Upper lobe of left lung (tissue), 6 donors: ENCODE results near the gene PGRMC2. TPM values are rescaled to one million over a fixed set of nuclear protein-coding genes. Genes with fewer than 3 reads are reported as not detected.

Experiments used
- ATAC-seq, 2 donors: fragments of 200-7000 bp; cut with Tn5 transposase; one replicate each; pipeline ENCODE4 v1.9.1; 2022; ENCODE audit warnings: mild to moderate bottlenecking in 2 of 2, moderate library complexity in 2 of 2; ENCODE audit not compliant: low FRiP score in 2 of 2
- DNase-seq, 2 donors: peaks; one replicate each; pipeline ENCODE4 v3.0.0-alpha.2; 2019 to 2020
- H3K27ac ChIP-seq, 4 donors: fragments of 200-600 bp; sonication (generic); one replicate each; pipeline ENCODE4 v1.5.1; 2016 to 2019
- H3K27me3 ChIP-seq, 4 donors: fragments of 200-600 bp; sonication (generic); one replicate each; pipeline ENCODE4 v1.5.1; 2017 to 2019
- H3K36me3 ChIP-seq, 4 donors: fragments of 200-600 bp; sonication (generic); one replicate each; pipeline ENCODE4 v1.5.1; 2016 to 2019
- H3K4me1 ChIP-seq, 4 donors: fragments of 200-600 bp; sonication (generic); one replicate each; pipeline ENCODE4 v1.5.1; 2018 to 2019
- H3K4me3 ChIP-seq, 4 donors: fragments of 200-600 bp; sonication (generic); one replicate each; pipeline ENCODE4 v1.5.1; 2017 to 2019; ENCODE audit warnings: mild to moderate bottlenecking in 2 of 4, moderate library complexity in 1 of 4
- H3K9me3 ChIP-seq, 4 donors: fragments of 200-600 bp; sonication (generic); one replicate each; pipeline ENCODE4 v1.5.1; 2018 to 2019
- EP300 ChIP-seq, 4 donors: sonication (generic); formaldehyde crosslinking; IDR thresholded peaks; one replicate each; pipeline ENCODE4 v1.5.1; 2017; ENCODE audit warnings: antibody characterized with exemption in 4 of 4, control low read depth in 2 of 4
- POLR2A ChIP-seq, 4 donors: fragments of 450-650 bp; IDR thresholded peaks; one replicate each; pipeline ENCODE4 v1.5.1; 2016 to 2017; ENCODE audit warnings: antibody characterized with exemption in 4 of 4, mild to moderate bottlenecking in 2 of 4
- POLR2AphosphoS5 ChIP-seq, 2 donors: sonication (generic); formaldehyde crosslinking; IDR thresholded peaks; one replicate each; pipeline ENCODE4 v1.5.1; 2017; ENCODE audit warnings: antibody characterized with exemption in 2 of 2
- WGBS, 2 donors: methylation state at CpG; one replicate each; pipeline ENCODE4 v1.1.5; 2017 to 2018; 5-methylcytosine and 5-hydroxymethylcytosine counted together
- total RNA-seq, 6 donors: library from RNA; depleted of rRNA in 4 of 6; stranded (reverse); fragments of >200 nt in 4 of 6; gene quantifications; one replicate each; pipeline versions ENCODE4 v1.1.0 to v1.2.1, GENCODE V29; 2016 to 2021
- TF ChIP-seq, protein P1 (sequence below), 6 experiments: fragments of 450-650 bp in 4 of 6; fragments of 200-600 bp in 2 of 6; sonication (generic) in 2 of 6; IDR thresholded peaks; one replicate each; pipeline ENCODE4 v1.5.1; 2016 to 2019; ENCODE audit warnings: antibody characterized with exemption in 6 of 6
- donor health status: DM: no; HTN: no; CAD: no; lungs with moderate emphysema.
- donor health status: DM: no; HTN: yes; CAD: no; lungs with severe emphysema.

PGRMC2 gene
- total RNA-seq, 6 donors from 2014 or later = 6.3 to 56.0 (median 36.5) TPM

DNA sequence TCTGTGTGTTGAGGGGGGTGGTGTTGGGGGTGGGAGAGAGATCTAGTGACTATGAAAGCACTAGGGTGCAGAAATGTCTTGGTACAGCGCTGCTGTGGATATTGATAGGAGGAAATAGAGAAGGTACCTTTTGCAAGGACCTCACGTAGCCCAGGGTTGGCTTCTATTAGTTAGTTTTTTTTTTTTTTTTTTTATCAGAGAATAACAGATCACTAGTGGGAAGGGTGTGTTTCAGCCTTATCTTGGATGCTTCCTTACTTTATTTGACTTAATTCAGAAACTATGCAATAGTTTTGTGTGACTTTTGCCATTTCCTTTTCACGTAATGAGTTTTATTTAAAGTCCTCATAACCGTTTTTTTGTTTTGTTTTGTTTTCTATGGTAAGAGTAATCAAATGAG lies 16.4 kb upstream of the PGRMC2 start:
- ATAC-seq (peak in 1 of 2 donors; percentile 26), DNase-seq (no peak)
- Histone ChIP-seq H3K27me3 (no peaks in the 10 kb centered on the region), H3K36me3 (no peaks in the 10 kb centered on the region), H3K4me3 (no peak overlapping the region), H3K4me1 (no peaks in the 10 kb centered on the region), H3K27ac (no peak overlapping the region), H3K9me3 (no peaks in the 10 kb centered on the region)
- TF ChIP-seq POLR2AphosphoS5 (IDR thresholded peaks at IDR 0.05) = no peak
- TF ChIP-seq, protein P1, sequence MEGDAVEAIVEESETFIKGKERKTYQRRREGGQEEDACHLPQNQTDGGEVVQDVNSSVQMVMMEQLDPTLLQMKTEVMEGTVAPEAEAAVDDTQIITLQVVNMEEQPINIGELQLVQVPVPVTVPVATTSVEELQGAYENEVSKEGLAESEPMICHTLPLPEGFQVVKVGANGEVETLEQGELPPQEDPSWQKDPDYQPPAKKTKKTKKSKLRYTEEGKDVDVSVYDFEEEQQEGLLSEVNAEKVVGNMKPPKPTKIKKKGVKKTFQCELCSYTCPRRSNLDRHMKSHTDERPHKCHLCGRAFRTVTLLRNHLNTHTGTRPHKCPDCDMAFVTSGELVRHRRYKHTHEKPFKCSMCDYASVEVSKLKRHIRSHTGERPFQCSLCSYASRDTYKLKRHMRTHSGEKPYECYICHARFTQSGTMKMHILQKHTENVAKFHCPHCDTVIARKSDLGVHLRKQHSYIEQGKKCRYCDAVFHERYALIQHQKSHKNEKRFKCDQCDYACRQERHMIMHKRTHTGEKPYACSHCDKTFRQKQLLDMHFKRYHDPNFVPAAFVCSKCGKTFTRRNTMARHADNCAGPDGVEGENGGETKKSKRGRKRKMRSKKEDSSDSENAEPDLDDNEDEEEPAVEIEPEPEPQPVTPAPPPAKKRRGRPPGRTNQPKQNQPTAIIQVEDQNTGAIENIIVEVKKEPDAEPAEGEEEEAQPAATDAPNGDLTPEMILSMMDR (IDR thresholded peaks at IDR 0.05) = no peak
- no peak for TF ChIP-seq POLR2A (IDR thresholded peaks at IDR 0.05)
- no peak for TF ChIP-seq EP300 (IDR thresholded peaks at IDR 0.05)
- WGBS, 2 donors = 70 to 78% methylated on average over 4 of the region's 4 CpGs

DNA sequence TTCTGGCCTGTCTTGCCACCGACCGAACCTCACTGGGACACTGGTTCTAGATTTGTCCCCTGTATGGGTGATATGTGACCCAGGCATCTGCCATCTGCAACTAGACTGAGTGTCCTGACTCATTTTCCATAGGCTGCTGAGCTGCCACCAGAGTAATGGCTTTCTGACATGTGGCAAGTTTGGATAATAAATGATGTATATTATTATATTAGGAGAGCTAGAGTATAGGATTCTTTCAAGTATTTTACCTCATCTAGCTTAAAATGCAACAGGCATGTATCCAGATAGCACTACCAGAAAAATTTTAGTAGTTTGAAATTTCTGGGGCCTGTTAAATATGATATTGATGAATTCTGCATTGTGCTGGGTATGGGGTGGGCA lies 15.8 kb upstream of the PGRMC2 start:
- no peaks in the 10 kb centered on the region for H3K4me1 ChIP-seq
- H3K4me3 ChIP-seq = no peak overlapping the region
- ATAC-seq (no peak), DNase-seq (no peak)
- no peak overlapping the region for H3K27ac ChIP-seq
- 97% methylated on average over 2 of the region's 2 CpGs for WGBS, 2 donors
- no peaks in the 10 kb centered on the region for H3K9me3 ChIP-seq
- H3K27me3 ChIP-seq = no peaks in the 10 kb centered on the region
- H3K36me3 ChIP-seq = no peaks in the 10 kb centered on the region
- TF ChIP-seq EP300 (IDR thresholded peaks at IDR 0.05) (no peak), POLR2AphosphoS5 (IDR thresholded peaks at IDR 0.05) (no peak), POLR2A (IDR thresholded peaks at IDR 0.05) (no peak)
- TF ChIP-seq, protein P1 (IDR thresholded peaks at IDR 0.05) = no peak

DNA sequence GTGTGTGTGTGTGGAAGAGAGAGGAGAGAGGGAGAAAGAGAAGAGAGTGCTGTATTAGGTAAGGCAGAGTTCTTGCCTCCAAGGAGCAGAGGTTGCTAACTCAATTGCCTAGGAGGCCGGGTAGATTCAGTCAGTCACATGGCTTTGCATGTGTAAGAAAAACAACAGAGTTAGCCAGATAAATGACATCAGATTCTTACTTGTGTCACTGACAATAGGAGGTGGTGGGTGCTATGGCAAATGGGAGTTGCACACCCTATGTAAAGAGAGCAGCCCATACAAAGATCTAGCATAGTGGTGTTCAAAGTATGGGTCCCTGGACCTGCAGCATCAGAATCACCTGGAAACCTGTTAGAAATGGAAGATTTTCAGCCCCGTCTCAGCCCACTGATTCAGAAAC lies 14.4 kb upstream of the PGRMC2 start:
- 92 to 96% methylated on average over 2 of the region's 2 CpGs for WGBS, 2 donors
- DNase-seq (no peak), ATAC-seq (no peak)
- no peaks in the 10 kb centered on the region for H3K4me1 ChIP-seq
- H3K4me3 ChIP-seq = no peak overlapping the region
- no peak for TF ChIP-seq POLR2AphosphoS5 (IDR thresholded peaks at IDR 0.05)
- TF ChIP-seq EP300 (IDR thresholded peaks at IDR 0.05) = no peak
- no peak for TF ChIP-seq POLR2A (IDR thresholded peaks at IDR 0.05)
- TF ChIP-seq, protein P1 (IDR thresholded peaks at IDR 0.05) = no peak
- H3K27ac ChIP-seq = no peak overlapping the region
- no peaks in the 10 kb centered on the region for H3K27me3 ChIP-seq
- no peaks in the 10 kb centered on the region for H3K36me3 ChIP-seq
- H3K9me3 ChIP-seq = no peaks in the 10 kb centered on the region

- 70 to 89% methylated on average over 1 of the region's 1 CpG for WGBS, 2 donors
- no peak for DNase-seq
- ATAC-seq = no peak
- H3K36me3 ChIP-seq = no peaks in the 10 kb centered on the region
- H3K4me3 ChIP-seq = no peak overlapping the region
- H3K27ac ChIP-seq = no peak overlapping the region
- peaks cover 0 to under 1% (median 0%) of the 10 kb centered on the region in 4 donors for H3K4me1 ChIP-seq
- no peaks in the 10 kb centered on the region for H3K9me3 ChIP-seq
- no peaks in the 10 kb centered on the region for H3K27me3 ChIP-seq
- TF ChIP-seq, protein P1 (IDR thresholded peaks at IDR 0.05) = no peak
- TF ChIP-seq POLR2AphosphoS5 (IDR thresholded peaks at IDR 0.05) (no peak), EP300 (IDR thresholded peaks at IDR 0.05) (no peak), POLR2A (IDR thresholded peaks at IDR 0.05) (no peak)
These were observed 12.2 kb upstream of the PGRMC2 start for GRCh38 chr4:128299848-128300247.

DNA sequence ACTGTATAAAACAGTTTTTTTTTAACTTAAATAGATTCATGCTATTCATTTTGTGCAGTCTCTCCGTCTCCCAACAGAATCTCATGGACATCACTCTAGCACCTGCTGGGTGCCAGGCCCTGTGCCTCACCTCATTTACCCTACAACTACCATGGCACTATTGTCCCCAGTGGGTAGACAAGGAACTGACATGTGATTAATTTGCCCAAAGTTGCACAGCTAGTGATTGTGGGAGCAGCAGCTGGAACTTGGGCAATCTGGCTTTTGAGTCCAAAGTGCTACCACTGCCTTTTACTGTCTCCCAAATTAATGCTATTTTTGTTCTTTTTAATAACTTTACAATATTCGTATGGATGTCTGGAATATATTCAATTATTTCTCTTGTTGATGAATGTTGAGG lies 11.2 kb upstream of the PGRMC2 start:
- H3K36me3 ChIP-seq = no peaks in the 10 kb centered on the region
- ATAC-seq (no peak), DNase-seq (no peak)
- TF ChIP-seq EP300 (IDR thresholded peaks at IDR 0.05) (no peak), POLR2AphosphoS5 (IDR thresholded peaks at IDR 0.05) (no peak), POLR2A (IDR thresholded peaks at IDR 0.05) (no peak)
- TF ChIP-seq, protein P1 (IDR thresholded peaks at IDR 0.05) = no peak
- H3K27me3 ChIP-seq = no peaks in the 10 kb centered on the region
- no peak overlapping the region for H3K4me3 ChIP-seq
- H3K9me3 ChIP-seq = no peaks in the 10 kb centered on the region
- H3K27ac ChIP-seq = no peak overlapping the region
- H3K4me1 ChIP-seq = peaks cover 0 to 4% (median 0%) of the 10 kb centered on the region in 4 donors
- 91 to 92% methylated on average over 2 of the region's 2 CpGs for WGBS, 2 donors
